22Rv1 (cell line): ENCODE results near the gene ARPC1A.

Experiments
- ZFX ChIP-seq: fragments of 450-650 bp; IDR thresholded peaks from 2 replicates; pipeline ENCODE4 v1.6.1; 2017; ENCODE audit warnings: antibody characterized with exemption, borderline replicate concordance
- TF ChIP-seq, protein P1 (sequence below): fragments of 450-650 bp; IDR thresholded peaks from 2 replicates; pipeline ENCODE4 v1.5.1; 2017; ENCODE audit warnings: mild to moderate bottlenecking

DNA sequence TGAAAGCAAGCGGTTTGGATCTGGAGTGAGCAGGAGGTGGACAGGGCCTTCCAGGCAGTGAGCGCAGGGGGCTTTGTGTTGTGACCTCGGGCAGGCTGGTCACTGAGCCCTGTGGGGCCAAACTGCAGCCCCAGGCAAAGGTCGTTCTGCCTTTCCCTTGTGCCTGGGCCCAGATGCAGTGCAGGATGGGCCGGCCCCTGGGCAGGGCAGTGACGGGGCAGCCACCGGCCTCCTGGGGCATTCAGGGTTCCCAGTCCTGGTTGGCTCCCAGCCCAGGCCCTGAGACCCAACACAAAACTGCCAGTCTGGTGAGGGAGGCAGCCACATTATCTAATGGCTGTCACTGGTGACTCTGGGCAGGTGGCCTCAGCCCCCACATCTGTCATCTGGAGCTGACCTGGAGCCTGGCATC is 56.0 kb downstream of the ARPC1A start:
- TF ChIP-seq, protein P1, sequence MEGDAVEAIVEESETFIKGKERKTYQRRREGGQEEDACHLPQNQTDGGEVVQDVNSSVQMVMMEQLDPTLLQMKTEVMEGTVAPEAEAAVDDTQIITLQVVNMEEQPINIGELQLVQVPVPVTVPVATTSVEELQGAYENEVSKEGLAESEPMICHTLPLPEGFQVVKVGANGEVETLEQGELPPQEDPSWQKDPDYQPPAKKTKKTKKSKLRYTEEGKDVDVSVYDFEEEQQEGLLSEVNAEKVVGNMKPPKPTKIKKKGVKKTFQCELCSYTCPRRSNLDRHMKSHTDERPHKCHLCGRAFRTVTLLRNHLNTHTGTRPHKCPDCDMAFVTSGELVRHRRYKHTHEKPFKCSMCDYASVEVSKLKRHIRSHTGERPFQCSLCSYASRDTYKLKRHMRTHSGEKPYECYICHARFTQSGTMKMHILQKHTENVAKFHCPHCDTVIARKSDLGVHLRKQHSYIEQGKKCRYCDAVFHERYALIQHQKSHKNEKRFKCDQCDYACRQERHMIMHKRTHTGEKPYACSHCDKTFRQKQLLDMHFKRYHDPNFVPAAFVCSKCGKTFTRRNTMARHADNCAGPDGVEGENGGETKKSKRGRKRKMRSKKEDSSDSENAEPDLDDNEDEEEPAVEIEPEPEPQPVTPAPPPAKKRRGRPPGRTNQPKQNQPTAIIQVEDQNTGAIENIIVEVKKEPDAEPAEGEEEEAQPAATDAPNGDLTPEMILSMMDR, result no peak
- no peak for TF ChIP-seq ZFX
